Measurements from ENCODE around the gene TIMP1. TPM values are rescaled to one million over a fixed set of nuclear protein-coding genes. Genes with fewer than 3 reads are reported as not detected.

The TIMP1 gene
- total and polyA plus RNA-seq, 10 of the 15 experiments (the other 5 are each of a cell fraction or from before 2014, with no cell fraction given) = 101 to 341 (median 134) TPM

GRCh38 chrX:47633689-47634590 lies 51.7 kb downstream of the TIMP1 start (continued):
- TF ChIP-seq, protein P1, sequence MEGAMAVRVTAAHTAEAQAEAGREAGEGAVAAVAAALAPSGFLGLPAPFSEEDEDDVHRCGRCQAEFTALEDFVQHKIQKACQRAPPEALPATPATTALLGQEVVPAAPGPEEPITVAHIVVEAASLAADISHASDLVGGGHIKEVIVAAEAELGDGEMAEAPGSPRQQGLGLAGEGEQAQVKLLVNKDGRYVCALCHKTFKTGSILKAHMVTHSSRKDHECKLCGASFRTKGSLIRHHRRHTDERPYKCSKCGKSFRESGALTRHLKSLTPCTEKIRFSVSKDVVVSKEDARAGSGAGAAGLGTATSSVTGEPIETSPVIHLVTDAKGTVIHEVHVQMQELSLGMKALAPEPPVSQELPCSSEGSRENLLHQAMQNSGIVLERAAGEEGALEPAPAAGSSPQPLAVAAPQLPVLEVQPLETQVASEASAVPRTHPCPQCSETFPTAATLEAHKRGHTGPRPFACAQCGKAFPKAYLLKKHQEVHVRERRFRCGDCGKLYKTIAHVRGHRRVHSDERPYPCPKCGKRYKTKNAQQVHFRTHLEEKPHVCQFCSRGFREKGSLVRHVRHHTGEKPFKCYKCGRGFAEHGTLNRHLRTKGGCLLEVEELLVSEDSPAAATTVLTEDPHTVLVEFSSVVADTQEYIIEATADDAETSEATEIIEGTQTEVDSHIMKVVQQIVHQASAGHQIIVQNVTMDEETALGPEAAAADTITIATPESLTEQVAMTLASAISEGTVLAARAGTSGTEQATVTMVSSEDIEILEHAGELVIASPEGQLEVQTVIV (IDR thresholded peaks at IDR 0.05; ENCODE audit: borderline replicate concordance, partially characterized antibody) = no peak
- TF ChIP-seq MXI1 (IDR thresholded peaks at IDR 0.05; ENCODE audit: low read depth, low read length) (no peak), POLR2AphosphoS2 (IDR thresholded peaks at IDR 0.05; ENCODE audit: low read depth, low read length) (no peak), TARDBP (IDR thresholded peaks at IDR 0.05; ENCODE audit: borderline replicate concordance) (peak; percentile 7; the same call in 1 of the 2 replicates), PML (IDR thresholded peaks at IDR 0.05; ENCODE audit: low read length) (peak; percentile 50; the same call in 1 of the 2 replicates), SMC3 (IDR thresholded peaks at IDR 0.05; ENCODE audit: borderline replicate concordance, low read length) (no peak), KDM1A (IDR thresholded peaks at IDR 0.05; ENCODE audit: borderline replicate concordance) (no peak), GATAD2B (conservative IDR thresholded peaks at IDR 0.05; ENCODE audit: low read depth) (peak; percentile 99), ZBTB33 (IDR thresholded peaks at IDR 0.05) (no peak), HDGF (IDR thresholded peaks at IDR 0.05) (peak; percentile 74), SPI1 (IDR thresholded peaks at IDR 0.05; ENCODE audit: borderline replicate concordance, insufficient read depth, low read depth, low read length) (peak; percentile 2; the same call in 1 of the 2 replicates), NFYB (IDR thresholded peaks at IDR 0.05; ENCODE audit: insufficient read depth, low read depth, low read length) (no peak), MTA2 (IDR thresholded peaks at IDR 0.05; ENCODE audit: low read depth) (peak; percentile 23; the same call in 1 of the 2 replicates), HSF1 (IDR thresholded peaks at IDR 0.05; ENCODE audit: low read depth, low read length) (no peak), EGR1 (IDR thresholded peaks at IDR 0.05; ENCODE audit: borderline replicate concordance in 1 of 2, low read depth in 2 of 2, low read length in 2 of 2) (peak in 1 of 2 experiments; percentile 41; a peak in 1 of 3 replicates), EED (IDR thresholded peaks at IDR 0.05; ENCODE audit: low read depth) (no peak)
- TF ChIP-seq, protein P2, sequence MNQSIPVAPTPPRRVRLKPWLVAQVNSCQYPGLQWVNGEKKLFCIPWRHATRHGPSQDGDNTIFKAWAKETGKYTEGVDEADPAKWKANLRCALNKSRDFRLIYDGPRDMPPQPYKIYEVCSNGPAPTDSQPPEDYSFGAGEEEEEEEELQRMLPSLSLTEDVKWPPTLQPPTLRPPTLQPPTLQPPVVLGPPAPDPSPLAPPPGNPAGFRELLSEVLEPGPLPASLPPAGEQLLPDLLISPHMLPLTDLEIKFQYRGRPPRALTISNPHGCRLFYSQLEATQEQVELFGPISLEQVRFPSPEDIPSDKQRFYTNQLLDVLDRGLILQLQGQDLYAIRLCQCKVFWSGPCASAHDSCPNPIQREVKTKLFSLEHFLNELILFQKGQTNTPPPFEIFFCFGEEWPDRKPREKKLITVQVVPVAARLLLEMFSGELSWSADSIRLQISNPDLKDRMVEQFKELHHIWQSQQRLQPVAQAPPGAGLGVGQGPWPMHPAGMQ (IDR thresholded peaks at IDR 0.05; ENCODE audit: borderline replicate concordance) = no peak
- TF ChIP-seq, protein P3, sequence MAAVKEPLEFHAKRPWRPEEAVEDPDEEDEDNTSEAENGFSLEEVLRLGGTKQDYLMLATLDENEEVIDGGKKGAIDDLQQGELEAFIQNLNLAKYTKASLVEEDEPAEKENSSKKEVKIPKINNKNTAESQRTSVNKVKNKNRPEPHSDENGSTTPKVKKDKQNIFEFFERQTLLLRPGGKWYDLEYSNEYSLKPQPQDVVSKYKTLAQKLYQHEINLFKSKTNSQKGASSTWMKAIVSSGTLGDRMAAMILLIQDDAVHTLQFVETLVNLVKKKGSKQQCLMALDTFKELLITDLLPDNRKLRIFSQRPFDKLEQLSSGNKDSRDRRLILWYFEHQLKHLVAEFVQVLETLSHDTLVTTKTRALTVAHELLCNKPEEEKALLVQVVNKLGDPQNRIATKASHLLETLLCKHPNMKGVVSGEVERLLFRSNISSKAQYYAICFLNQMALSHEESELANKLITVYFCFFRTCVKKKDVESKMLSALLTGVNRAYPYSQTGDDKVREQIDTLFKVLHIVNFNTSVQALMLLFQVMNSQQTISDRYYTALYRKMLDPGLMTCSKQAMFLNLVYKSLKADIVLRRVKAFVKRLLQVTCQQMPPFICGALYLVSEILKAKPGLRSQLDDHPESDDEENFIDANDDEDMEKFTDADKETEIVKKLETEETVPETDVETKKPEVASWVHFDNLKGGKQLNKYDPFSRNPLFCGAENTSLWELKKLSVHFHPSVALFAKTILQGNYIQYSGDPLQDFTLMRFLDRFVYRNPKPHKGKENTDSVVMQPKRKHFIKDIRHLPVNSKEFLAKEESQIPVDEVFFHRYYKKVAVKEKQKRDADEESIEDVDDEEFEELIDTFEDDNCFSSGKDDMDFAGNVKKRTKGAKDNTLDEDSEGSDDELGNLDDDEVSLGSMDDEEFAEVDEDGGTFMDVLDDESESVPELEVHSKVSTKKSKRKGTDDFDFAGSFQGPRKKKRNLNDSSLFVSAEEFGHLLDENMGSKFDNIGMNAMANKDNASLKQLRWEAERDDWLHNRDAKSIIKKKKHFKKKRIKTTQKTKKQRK (IDR thresholded peaks at IDR 0.05; ENCODE audit: low read depth, low read length) = no peak

Data from GM12878 (cell line).